Muscle layer of colon (tissue), 2 donors: ENCODE data around the gene TRMT10B.
"Not testable (repeated sequence)": the region's sequence is repeated elsewhere in the genome, so short reads cannot be mapped to it uniquely, and the experiment has no call there.

Experiments used
- H3K27ac ChIP-seq: one replicate; pipeline ENCODE4 v1.7.0; 2013; ENCODE audit warnings: low read depth, mild to moderate bottlenecking, low read length, moderate library complexity
- H3K27me3 ChIP-seq, 2 donors: one replicate each; pipeline ENCODE4 v1.7.0; 2013; ENCODE audit warnings: low read length in 2 of 2, mild to moderate bottlenecking in 2 of 2; ENCODE audit not compliant: insufficient read depth in 2 of 2, control insufficient read depth in 1 of 2
- H3K36me3 ChIP-seq: one replicate; pipeline ENCODE4 v1.7.0; 2013; ENCODE audit warnings: mild to moderate bottlenecking, low read length; ENCODE audit not compliant: insufficient read depth
- H3K4me1 ChIP-seq: one replicate; pipeline ENCODE4 v1.7.0; 2013; ENCODE audit warnings: mild to moderate bottlenecking, low read length; ENCODE audit not compliant: insufficient read depth
- H3K4me3 ChIP-seq, 2 donors: one replicate each; pipeline ENCODE4 v1.7.0; 2013; ENCODE audit warnings: low read length in 2 of 2, low read depth in 1 of 2, mild to moderate bottlenecking in 1 of 2, moderate library complexity in 1 of 2
- H3K9ac ChIP-seq: one replicate; pipeline ENCODE4 v1.7.0; 2013; ENCODE audit warnings: low read length
- H3K9me3 ChIP-seq: one replicate; pipeline ENCODE4 v1.7.0; 2013; ENCODE audit warnings: mild to moderate bottlenecking, low read length
- donor health status: abdominal sarcoma.
- donor health status: Adenocarcinoma of cecum.

Gene TRMT10B

DNA sequence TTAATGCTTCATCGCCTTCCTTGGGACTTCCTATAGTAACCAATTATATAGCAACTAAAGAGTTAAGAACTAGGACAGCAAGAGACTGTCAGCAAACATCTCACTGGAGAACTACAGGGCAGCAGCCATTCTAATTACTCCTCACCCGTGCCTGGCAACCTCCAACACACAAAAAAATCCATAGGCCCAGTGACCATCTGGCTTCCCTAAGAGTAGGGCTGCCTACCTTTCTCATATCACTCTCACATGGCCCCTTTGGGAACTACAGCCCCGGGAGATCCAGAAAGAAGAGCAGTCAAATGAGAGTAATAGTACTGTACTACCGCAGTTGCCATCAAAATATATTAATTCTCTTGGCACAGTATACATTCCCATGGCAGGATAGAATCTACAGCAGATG, 52.7 kb downstream of the TRMT10B start:
- Histone ChIP-seq H3K4me1 (peaks cover 21% of the 10 kb centered on the region), H3K9me3 (no peaks in the 10 kb centered on the region), H3K27ac (no peak overlapping the region), H3K4me3 (no peak overlapping the region), H3K9ac (no peak overlapping the region), H3K36me3 (no peaks in the 10 kb centered on the region), H3K27me3 (no peaks in the 10 kb centered on the region)

GRCh38 chr9:37809676-37810075, 56.1 kb downstream of the TRMT10B start:
- not testable (repeated sequence) for H3K4me1 ChIP-seq

DNA sequence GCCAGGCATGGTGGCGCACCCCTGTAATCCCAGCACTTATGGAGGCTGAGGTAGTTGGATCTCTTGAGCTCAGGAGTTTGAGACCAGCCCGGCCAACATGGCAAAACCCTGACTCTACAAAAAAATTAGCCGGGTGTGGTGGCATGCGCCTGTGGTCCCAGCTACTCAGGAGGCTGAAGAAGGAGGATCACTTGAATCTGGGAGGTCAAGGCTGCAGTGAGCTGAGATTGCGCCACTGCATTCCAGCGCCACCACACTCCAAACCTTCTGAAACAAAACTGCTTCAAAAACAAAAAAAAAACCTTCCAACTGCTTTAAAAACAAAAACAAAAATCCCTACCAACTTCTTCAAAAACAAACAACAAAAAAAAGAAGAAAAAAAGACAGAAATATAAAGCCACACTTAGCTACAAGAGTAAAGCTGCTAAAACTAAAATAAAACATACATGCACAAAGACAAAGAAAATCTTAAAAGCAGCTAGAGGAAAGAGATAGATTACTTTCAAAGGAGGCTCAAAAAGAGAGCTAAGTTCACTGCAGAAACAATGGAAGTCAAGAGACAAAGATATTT, 58.4 kb downstream of the TRMT10B start:
- no peaks in the 10 kb centered on the region for H3K27me3 ChIP-seq
- no peak overlapping the region for H3K9ac ChIP-seq
- H3K36me3 ChIP-seq = no peaks in the 10 kb centered on the region
- no peak overlapping the region for H3K4me3 ChIP-seq
- H3K4me1 ChIP-seq = no peaks in the 10 kb centered on the region
- no peaks in the 10 kb centered on the region for H3K9me3 ChIP-seq
- H3K27ac ChIP-seq = no peak overlapping the region

More at GRCh38 chr9:37809676-37810075, 56.1 kb downstream of the TRMT10B start:
- H3K9ac ChIP-seq, H3K27ac ChIP-seq, H3K27me3 ChIP-seq, H3K4me3 ChIP-seq, H3K36me3 ChIP-seq, H3K9me3 ChIP-seq: not testable (repeated sequence)

DNA sequence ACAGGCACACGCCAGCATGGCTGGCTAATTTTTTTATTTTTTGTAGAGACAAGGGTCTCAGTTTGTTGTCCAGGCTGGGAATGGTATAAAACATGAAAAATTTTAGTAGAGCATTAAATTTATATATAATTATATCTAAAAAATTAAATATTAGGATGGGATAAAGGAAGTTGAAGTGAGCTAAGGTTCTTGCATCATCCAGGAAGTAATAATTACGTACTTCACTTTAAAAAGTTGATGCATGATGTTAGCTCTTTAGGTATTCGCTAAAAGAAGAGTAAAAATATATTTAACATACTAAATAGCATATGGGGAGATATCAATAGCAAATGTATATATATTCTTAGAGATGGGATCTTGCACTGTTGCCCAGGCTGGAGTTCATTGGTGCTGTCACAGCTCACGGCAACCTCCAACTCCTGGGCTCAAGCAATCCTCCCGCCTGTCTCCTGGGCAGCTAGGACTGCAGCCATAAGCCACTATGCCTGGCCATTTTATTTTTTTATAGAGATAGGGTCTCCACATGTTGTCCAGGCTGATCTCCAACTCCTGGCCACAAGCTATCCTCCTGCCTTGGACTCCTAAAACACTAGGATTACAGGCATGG, 59.3 kb downstream of the TRMT10B start:
- Histone ChIP-seq H3K9ac (no peak overlapping the region), H3K27ac (no peak overlapping the region), H3K9me3 (no peaks in the 10 kb centered on the region)

DNA sequence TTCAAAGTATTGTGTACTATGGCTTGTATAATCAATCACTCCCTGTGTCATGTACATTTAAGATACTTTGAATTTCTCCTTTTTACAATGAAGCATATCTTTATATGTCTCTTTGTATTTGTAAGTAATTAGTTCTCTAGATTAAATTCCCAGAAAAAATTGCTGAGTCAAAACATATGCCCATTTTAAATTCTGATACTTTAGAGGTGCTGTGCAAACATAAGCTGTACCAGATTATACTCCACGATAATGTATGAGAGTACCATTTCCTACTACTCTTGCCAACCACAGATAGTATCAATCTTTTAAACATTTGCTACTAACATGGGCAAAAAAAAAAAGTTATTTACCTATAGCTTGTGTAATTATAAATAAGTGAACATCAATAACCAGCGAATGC, 65.2 kb downstream of the TRMT10B start:
- Histone ChIP-seq H3K9me3 (no peaks in the 10 kb centered on the region), H3K4me1 (no peaks in the 10 kb centered on the region), H3K36me3 (no peaks in the 10 kb centered on the region), H3K27me3 (no peaks in the 10 kb centered on the region), H3K9ac (no peak overlapping the region), H3K27ac (no peak overlapping the region), H3K4me3 (no peak overlapping the region)

More for the DNA sequence above, 59.3 kb downstream of the TRMT10B start:
- Histone ChIP-seq H3K36me3 (no peaks in the 10 kb centered on the region), H3K4me3 (no peak overlapping the region), H3K4me1 (no peaks in the 10 kb centered on the region), H3K27me3 (no peaks in the 10 kb centered on the region)

DNA sequence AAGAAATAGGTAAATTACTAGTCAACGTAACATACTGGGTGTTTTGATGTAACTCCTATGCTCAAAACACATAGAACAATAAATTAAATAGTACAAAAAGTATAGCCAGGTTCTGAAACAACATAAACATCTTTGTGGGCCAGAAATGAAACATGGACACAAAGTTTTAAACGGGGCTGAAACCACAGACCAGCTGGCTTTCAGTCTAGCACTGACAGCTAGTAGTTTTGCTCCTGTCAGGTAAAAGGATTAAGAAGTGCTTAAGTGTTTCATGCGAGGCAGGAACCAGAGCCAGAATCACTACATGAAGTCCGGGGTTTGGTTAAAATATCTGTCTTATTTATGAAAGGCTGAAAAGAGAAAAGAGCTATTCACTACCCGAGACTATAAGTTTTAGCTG, 66.5 kb downstream of the TRMT10B start:
- no peak overlapping the region for H3K27ac ChIP-seq
- no peaks in the 10 kb centered on the region for H3K36me3 ChIP-seq
- no peak overlapping the region for H3K4me3 ChIP-seq
- no peak overlapping the region for H3K9ac ChIP-seq
- no peaks in the 10 kb centered on the region for H3K4me1 ChIP-seq
- H3K27me3 ChIP-seq = no peaks in the 10 kb centered on the region
- no peaks in the 10 kb centered on the region for H3K9me3 ChIP-seq

GRCh38 chr9:37825174-37825573, 71.6 kb downstream of the TRMT10B start:
- H3K9ac ChIP-seq, H3K27me3 ChIP-seq, H3K4me1 ChIP-seq, H3K4me3 ChIP-seq, H3K9me3 ChIP-seq, H3K27ac ChIP-seq: not testable (repeated sequence)
- peaks cover 16% of the 10 kb centered on the region for H3K36me3 ChIP-seq

- Histone ChIP-seq H3K4me3 (no peak overlapping the region), H3K9ac (no peak overlapping the region), H3K27me3 (no peaks in the 10 kb centered on the region), H3K9me3 (no peaks in the 10 kb centered on the region), H3K4me1 (no peaks in the 10 kb centered on the region), H3K27ac (no peak overlapping the region), H3K36me3 (peaks cover 18% of the 10 kb centered on the region)
Observed at GRCh38 chr9:37827483-37828165, 74.0 kb downstream of the TRMT10B start.
